Activated naive CD4-positive, alpha-beta T cell (primary cell): ENCODE results near the gene SCUBE3.

Source experiments
- DNase-seq, 4 experiments: peaks; one replicate each; lab custom pipeline; 2025; lab: John Stamatoyannopoulos, UW

The SCUBE3 gene

DNA sequence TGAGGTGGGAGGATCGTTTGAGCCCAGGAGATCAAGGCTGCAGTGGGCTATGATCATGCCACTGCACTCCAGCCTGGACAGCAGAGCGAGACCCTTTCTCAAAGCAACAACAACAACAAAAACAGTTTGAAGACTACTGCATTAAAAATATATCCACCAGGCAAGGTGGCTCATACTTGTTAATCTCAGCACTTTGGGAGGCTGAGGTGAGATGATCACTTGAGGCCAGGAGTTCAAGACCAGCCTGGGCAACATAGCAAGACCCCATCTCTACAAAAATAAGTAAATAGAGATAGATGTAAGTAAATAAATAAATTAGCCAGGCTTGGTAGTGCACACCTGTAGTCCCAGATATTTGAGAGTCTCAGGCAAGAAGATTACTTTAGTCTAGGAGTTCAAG, 58.2 kb downstream of the SCUBE3 start:
- DNase-seq = no peak

DNA sequence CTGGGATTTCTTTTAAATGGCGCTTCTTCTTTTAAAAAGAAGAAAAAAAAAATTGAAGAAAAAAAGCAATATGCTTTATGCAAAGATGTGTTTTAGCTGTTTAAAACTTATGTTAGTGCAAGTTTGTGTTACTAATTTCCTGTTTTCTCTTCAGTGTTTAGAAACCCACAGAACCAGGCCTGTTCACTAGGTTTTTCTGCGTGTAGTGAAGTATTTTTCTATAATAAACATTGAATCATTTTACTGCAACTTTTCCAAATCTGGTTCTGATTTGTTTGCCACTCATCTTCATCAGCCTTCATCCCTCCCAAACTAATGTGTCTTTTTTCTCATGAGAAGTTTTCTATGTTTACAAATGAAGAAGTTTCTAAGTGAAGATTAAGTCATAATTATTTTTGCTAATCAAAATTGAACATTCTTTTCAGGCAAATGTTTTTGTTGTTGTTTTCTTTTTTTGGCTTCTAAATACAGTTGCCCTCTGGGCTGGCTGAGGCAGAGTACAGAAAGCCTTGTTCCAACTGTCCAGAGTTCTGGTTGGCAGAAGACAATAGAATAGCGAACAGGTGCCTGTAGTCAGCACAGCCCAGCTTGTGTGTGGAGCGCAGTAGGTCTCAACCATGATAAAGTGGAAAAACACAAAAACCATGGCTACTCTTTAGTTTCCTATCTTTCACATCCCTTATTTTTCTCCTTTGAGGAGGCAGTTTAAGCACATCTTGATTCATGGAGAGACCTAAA, 60.2 kb downstream of the SCUBE3 start:
- DNase-seq = no peak

DNA sequence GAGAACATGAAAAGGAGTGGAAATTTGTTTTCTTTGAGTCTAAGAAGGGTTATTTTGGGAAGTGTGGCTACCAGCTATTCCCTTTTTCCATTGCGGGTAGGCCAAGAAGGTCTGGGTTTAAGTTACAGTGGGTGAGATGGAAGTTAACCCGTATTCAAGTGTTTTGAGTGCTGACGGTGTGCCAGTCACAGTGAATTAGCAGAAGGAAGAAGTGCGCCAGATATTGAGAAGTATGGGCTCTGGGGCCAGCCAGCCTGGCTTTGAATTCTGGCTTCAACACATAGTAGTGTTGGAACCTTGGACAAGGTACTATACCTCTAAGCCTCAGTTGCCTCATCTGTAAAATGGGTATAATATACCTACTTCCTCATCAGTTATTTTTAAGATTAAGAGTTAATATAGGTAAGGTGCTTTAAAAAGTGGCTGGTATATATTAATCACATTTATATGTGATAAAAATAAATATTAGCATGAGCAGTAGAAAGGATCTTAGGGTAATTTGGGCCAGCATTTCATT, 62.0 kb downstream of the SCUBE3 start:
- no peak for DNase-seq

DNA sequence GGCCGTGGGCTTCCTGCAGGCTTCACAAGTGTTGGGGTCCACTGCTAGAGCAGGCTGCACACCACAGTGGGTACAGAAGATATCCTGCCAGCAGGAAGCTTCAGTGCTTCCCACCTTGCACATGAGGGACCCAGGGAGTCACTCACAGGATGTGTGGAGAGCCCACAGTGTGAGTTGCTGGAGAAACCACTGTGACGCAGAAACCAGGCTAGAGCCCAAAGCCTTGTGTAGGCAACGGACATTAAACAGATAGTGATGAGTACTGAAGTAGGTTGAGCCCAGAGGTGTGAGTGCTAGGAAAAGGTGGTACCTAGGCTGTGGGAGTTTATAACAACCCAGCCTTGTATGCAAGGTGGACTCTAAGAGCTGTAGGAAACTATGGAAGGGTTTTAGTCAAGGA, 65.0 kb downstream of the SCUBE3 start:
- DNase-seq = no peak

DNA sequence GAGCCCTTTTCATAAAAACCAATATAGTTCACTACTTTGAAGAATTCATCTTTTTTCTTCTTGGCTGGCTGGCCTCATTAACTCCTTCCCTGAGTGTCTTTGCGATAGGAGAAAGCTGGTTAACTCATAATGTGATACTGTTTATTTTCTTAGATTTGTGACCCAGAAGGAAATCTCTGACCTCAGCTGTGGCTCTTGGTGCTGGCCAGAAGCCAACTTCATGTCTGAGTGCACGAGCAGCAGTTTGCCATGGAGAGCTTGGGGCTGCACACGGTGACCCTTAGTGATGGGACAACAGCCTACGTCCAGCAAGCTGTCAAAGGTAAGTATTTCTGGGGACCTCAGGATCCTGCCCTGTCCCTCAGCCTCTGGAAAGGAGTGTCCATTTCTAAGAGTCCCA, 67.1 kb downstream of the SCUBE3 start:
- DNase-seq = no peak

DNA sequence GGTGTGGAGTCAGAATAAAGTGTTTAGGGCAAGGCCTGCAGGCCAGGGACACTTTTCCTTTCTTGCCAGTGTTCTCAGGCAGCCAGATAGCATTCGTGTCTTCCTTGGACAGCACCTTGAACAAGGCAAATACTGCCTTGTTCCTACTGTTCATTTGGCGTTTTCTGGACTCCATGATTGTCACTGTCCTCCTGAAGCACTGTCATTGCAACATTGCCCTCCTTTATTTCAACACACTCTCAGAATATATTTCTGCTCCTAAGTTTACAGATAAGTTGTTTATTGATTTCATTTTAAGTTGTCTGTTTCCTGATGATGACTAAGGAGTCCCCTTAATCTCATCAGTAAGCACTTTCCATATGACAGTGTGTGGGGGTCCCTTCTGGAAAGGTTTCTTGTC, 68.7 kb downstream of the SCUBE3 start:
- DNase-seq = no peak

DNA sequence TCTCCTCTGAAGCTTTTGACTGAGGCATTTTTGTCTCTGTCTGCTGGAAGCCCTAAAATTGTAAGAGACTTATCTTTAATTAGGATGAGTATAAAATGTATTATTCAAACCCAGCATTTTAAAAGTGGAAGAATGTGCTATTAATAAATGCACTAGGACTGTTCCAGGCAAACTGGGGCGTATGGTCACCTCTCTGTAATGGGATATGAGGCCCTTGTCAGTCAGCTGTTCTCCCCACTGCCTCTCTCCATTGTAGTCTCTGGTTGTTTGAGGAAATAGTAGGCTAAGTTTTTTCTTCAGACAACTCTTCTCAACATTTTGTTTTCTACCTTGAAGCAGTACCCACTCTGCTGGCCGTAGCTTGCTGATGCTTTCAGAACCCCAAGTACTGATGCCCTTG, 69.6 kb downstream of the SCUBE3 start:
- no peak for DNase-seq

DNA sequence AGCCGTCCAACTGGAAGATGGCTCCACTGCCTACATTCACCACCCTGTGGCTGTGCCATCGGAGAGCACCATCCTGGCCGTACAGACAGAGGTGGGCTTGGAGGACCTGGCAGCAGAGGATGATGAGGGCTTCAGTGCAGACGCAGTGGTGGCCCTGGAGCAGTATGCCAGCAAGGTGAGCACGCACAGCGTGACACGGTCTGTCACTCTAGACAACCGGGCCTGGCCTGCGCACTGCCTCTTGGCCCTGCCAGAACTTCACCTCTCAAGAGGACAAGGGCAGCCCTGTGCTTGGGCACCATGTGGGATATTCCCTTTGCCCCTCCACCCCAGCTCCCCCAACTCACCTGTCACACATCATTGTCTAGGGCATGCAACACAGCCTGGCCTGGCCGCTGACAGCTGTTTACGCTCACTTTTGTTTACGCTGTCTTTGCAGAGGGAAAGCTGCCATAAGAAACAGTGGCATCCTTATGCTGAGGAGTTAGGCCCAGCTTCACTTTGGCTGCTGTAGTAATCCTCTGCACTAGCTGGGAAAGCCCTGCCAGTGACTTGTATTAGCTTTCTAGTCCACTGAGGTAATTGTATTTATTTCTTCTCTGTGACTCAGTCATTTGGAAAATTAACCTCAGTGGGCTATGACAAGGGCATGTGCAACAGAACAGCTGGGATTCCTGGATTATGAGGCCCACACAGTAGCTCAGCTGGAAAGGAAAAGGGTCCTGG, 74.1 kb downstream of the SCUBE3 start:
- no peak for DNase-seq

DNA sequence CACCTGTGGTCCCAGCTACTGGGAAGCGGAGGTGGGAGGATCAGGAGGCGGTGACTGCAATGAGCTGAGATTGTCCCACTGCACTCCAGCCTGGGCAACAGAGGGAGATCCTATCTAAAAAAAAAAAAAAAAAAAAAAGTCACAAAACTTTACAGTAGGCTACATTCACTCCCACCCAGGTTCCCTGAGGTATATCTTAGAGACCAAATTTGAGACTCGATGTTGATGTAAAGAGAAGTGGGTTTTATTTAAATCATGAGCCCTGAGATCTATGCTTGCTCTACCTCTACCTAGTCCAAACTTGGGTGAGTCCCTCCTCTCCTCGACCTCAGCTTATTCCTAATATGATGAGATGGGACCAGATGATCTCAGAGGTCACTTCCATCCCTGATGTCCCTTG, 75.1 kb downstream of the SCUBE3 start:
- no peak for DNase-seq

DNA sequence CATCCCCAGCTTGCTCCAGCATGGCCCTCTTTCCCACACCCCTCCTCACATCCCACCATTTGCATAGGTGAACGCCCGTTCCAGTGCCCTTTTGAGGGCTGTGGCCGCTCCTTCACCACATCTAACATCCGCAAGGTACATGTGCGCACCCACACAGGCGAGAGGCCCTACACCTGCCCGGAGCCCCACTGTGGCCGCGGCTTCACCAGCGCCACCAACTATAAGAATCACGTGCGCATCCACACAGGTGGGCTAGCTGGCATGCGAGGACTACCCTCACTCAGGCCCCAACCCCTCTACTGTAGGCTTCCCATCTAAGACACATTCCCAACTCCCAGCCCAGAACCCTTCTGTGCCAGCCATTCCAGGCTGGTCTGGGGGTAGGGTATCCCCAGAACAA, 77.7 kb downstream of the SCUBE3 start:
- no peak for DNase-seq

DNA sequence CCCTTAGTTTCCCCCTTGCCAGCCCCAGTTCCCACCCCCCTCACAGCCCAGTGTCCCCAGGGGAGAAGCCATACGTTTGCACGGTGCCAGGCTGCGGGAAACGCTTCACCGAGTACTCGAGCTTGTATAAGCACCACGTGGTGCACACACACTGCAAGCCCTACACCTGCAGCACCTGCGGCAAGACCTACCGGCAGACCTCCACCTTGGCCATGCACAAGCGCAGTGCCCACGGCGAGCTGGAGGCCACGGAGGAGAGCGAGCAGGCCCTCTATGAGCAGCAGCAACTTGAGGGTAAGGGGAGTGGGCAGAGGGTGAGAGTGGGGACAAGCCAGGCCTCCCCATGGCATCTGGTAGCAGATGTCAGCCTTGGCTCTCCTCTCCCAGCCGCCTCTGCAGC, 78.7 kb downstream of the SCUBE3 start:
- no peak for DNase-seq

DNA sequence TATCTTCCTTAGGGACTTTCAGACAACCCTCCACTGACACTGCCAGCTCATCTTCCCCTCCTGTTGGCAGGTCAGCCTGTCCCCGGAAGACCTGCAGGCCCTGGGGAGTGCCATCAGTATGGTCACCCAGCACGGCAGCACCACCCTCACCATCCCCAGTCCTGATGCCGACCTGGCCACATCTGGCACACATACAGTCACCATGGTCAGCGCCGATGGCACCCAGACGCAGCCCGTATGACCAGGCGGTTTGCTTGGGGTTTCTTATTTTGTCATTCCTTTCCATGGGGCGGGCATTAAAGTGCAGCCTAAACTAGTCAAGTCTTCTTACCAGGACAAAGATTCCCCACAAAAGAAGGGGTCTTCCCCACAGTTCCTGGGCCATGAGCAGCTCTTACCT, 79.9 kb downstream of the SCUBE3 start:
- no peak for DNase-seq

DNA sequence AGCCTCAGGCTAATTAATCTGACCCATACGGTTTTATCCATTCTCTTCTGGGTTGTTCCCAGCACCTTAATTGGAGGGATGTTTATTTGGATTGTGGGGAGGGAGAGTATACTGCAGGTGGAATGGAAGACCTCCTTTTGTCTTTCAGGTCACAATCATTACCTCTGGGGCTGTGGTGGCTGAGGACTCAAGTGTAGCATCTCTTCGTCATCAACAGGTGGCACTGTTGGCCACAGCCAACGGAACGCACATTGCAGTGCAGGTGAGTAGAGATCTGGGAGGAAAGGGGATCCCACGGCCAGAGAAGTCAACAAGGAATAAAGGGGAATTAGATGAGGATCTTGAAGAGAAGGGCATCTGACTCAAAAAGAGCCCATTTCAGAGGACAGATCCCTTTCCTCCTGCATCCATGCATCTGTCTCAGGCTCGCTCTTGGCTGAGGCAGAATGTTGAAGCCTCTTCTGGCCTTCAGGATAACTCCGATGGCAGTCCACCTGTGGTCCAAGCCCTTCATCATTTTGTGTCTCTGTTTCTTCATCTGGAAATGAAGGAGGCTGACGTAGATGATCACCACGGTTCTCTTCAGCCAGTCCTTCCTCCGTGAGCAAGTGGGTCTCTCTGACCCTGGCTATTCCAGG, 80.7 kb downstream of the SCUBE3 start:
- DNase-seq = peak in 3 of 4 experiments; percentile 17 to 44 (median 21)

DNA sequence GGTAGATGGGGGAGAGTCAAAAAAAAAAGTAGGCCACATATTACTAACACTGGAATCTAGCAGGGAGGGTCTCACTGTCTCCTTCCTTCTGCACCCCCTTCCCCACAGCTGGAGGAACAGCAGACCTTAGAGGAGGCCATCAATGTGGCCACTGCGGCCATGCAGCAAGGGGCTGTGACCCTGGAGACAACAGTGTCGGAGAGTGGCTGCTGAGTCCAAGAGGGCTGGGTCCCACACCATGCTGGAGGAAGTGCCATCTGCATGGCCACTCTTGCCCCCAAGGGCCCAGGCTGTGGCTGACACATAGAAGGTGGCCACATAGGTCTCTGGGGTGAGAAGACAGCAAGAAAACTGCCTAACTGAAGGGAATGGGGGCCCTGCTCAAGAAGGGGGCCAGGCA, 81.3 kb downstream of the SCUBE3 start:
- no peak for DNase-seq

DNA sequence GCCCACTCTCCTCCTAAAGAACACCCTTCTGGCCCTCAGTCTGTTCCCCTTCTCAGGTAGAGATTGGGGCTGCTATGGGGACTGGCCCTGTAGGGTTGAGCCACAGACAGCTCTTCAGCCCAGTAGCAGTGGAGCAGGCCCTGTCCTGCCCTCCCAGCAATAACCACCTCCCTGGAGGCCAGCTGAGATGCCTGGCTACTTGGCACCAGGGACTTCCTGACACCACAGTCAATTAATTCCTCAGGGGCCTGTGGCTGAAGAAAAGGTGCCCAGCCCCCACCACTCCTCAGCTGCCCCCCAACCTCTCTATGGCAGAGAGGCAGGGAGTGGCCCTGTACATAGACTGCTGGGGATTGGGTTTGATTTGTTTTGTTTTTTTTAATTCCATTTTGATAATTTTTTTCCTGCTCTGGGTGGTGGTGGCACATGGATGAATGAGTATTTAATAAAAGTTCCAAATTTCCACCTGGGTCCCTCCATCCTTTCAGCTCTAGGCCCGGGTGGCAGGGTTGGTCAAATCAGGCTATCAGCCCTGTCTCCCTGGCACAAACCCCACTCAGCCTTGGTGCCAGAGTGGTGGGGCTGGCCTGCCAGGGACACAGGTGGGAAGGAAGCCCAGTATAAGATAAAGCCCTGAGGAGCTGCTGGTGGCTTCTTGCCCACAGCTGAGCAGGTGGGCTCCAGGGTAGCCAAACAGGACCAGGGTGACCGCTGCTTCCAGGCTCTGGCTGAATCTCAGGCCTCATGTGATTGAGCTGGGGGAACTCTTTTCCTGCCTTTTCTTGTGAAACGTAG, 82.0 kb downstream of the SCUBE3 start:
- no peak for DNase-seq

DNA sequence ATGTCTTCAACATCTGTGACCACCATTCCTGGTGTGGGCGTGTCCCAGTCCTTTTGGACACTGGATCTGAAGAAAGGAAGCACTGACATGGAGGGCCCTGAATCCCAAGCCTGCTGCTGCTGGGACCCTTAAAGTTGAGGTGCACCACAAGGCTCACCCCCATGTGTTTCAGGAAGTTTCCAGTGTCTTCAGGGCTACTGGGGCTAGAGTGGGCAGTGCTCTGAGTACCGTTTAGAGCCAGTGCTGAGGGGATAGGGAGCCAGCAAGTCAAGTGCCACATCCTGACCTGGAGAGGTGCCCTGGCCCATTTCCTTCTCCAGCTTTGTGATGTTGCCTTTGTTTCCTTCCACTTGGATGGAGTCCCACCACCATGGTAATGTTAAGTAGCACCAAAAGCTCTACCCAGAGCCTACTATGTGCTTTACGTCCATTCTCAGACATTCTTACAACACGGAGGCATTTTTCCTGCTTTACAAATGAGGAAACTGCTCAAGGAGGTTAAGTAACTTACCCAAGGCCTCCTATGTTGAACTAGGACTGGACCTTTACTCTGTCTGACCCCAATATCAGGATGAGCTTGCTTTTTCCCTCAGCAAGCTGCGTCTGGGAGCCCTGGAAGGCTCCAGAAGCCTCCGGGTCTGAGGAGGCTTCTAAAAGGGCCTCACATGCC, 83.3 kb downstream of the SCUBE3 start:
- no peak for DNase-seq

DNA sequence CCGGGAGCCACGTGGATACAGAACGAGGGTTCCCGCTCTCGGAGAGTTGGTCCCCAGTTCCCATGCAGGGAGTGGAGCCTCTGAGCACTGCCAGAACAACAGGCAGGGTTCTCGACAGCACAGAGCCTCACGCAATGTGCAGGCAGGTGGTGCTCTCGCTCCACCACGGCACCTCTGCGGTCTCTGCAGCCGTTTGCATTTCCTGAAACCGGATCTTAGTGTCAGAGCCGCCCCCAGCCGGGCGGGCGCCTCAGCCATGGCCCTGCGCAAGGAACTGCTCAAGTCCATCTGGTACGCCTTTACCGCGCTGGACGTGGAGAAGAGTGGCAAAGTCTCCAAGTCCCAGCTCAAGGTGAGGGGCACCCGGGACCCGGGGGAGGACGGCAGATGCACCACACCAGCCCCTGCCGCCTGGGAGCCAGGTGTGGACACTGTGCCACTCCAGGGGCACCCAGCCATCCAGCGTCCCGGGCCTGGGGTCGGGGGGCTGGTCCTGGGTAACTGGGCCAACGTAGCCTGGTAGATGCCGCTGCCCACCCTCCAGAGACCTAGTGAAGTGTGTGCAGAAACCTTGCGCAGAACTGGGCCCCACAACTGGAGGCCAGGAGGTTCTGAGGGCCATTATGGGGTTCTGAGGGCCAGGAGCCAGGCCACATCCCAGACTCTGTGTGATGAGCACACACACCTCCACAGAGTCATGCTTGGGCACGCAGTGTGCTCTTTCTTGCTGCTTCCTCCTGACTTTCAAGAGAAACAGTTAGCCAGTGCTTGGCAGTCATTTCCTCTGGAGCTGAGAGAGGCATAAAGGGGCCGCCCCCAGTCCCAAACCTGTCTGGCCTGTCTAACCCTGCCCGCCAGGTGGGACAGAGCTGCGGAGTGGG, 84.1 kb downstream of the SCUBE3 start, which contains the start of gene DEF6:
Gene DEF6 (plus strand): TSS at position 218 of the 881 bp plus-strand sequence. CDS start 39 bp downstream, at position 257.
- peak; percentile 61 to 82 (median 74) for DNase-seq

DNA sequence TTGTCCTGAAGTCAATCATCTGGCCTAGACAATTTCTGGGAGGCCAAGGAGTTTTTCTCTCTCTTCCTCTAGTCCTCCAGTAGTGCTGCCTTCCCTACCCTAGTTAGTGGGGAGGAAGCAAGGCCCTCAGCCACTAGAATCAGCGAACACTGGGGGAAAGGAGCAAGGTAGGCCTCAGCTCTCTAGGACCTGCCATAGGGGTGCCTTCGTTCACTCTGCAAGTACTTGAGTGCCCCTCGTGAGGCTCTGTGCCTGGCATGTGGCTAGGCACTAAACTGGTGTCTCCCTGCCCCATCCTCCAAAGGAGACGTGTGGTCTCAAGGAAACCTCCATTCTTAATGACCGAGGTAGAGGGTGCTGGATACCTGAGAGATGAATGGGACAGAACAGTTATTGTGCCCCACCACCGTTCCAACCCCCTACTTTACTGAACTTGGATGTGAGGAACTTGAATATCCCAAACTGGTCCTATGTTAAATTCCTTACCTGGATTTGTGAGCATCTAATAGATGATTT, 84.9 kb downstream of the SCUBE3 start:
- DNase-seq = no peak

DNA sequence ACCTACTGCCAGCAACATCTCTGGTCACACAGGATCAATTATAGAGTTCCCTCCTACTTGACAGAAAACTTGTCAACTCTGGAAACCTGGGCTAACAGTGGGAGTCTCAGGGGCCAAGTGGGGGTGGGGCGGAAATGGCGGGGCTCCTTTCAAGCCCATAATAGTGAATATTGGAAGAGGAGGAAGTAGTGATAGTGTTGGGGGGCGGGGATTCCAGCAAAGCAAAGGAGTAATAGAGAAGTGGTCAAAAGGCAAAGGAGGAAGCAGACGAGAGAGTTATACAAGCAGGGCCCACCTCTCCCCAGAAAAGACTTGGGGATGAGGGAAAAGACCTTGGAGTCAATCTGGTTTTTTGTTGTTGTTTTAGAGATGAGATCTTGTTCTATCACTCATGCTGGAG, 85.9 kb downstream of the SCUBE3 start:
- DNase-seq = peak in 1 of 4 experiments; percentile 12

DNA sequence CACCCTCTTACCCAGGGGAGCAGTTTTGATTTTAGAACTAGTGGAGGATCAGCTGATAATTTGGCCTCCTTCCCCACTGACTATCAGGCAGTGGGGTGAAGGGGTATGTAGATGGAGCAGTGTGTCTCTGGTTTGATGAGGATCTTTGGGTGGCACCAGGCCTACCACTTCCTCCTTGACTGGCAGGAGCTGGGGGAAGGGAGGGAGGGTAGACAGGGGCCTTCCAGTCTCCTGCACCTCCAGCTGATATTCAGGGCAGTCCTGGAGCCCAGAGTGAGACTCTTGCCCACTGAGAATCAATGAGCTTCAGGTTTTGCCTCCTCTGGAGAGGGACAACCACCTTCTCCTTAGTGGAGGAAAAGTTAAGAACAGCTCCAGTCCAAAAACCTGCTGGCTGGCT, 87.1 kb downstream of the SCUBE3 start:
- DNase-seq = peak in 2 of 4 experiments; percentile 23 to 38
